Measurements from ENCODE around the gene PPFIA4. TPM values are rescaled to one million over a fixed set of nuclear protein-coding genes. Genes with fewer than 3 reads are reported as not detected.

PPFIA4 gene
- total RNA-seq, result 0.65 and 12.5 TPM in 2 replicates

DNA sequence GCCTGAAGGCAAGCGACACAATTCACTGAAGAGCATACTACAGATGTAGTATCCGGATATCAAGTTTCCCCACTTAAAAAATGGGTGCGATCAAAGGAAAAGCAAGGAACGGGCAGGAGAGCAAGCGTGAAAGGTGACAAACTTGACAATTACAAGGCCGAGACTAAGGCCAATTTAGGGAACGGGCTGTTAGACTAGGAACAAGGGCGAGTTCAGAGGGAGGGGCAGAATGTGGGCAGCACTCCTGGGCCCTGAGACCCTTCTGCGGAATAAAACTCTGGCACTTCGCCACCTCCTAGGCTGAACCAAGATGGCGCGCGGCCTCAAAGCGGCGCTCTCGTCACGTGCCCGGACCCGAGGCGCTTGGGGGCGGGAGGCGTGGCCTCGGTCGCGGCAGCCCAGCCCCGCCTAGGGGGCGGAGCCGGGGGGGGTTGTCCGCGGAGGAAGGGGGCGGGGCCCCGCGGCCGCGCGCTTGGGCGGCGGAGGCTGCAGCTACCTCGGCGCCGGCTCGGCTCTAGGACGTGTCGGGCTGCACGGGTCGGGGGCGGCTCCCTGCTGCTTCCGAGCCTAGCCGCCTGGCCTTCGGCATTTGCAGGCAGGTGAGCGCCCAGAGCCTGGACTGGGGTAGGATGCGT is at the start of gene PPFIA4:
Gene PPFIA4, plus strand, starts transcription at position 461 of the 635 bp plus-strand sequence. CDS start 12,518 bp downstream, outside the sequence.

DNA sequence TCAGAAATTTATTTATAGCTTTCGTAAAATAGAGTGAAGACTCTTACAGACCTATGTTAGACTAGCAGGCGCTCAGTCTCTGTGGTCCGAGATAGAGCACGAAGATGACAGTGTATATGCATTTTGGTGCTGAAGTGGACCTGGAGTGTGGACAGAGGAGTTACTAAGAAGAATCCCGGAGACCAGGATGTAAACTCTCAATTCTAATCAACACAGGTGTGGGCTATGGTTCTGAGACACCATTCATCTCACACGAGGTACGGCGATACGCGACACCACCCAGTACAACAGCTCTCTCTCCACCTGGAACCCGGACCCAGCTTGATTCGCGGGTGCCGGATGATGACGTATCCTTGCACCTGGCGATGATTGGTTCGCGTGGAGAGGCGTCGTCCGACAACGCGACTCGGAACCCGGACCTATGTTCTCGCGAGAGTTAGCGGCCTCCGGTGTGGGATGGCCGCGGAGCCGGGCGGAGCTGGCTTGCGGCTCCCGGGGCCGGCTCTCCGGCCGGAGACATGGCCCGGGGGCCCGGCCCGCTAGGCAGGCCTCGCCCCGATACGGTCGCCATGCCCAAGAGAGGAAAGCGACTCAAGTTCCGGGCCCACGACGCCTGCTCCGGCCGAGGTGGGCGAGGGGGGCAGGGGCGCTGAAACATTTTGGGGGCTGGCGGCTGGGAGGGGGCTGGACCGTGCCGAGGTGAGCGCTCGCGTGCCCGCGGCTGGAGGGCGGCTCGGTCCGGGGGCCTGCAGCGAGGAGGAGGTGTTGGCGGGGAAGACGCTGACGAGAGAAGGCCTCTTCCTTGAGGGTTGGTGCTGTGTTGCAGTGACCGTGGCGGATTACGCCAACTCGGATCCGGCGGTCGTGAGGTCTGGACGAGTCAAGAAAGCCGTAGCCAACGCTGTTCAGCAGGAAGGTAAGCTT is 19.1 kb upstream of the PPFIA4 start, which contains the start of gene TMEM183A:
Gene TMEM183A, plus strand, starts transcription at position 427 of the 924 bp plus-strand sequence. Its CDS starts 92 bp downstream, at position 519.

DNA sequence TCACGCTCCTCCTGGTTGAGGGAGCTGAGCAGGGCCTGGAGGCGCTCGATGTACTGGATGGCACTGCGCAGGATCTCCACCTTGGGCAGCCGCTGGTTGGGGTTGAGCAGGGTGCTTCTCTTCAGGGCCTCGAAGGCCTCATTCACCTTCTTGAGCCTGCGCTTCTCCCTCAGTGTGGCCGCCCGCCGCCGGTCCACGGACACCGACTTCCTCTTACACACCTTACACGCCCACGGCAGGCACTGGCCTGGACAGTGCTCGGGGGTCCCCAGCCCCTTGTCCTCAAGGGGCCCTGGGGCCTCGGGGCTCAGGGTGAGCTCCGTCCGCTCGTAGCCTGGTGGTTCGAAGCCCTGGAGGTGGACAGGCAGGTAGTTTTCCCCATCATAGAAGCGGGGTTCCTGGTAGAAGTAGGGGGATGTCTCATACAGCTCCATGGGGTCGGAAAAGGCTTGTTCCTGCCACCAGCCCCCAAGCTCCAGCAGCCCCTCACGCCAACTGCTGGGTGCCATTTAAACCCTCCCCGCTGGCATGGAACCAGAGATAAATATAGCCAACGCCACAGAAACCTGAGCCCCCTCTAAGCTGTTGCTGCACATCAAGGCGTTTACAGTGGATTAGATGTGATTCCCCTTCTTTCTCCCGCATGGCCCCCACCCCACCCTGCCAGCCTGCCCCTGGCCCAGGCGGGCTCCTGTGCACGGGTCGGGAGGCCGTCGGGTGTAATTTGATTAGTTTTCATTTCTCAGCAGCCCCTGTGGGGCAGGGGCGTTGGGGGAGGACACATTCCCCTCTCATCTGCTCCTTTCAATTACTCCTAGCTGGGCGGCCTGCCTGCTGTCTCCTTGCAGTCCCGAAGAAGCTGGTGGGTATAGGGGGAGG is 59.5 kb downstream of the PPFIA4 start, which contains the start of gene MYOG:
Gene MYOG, minus strand, starts transcription at position 485 of the 879 bp plus-strand sequence. Its CDS starts 51 bp downstream, at position 434.

GRCh38 chr1:203127666-203128430 is 101.6 kb downstream of the PPFIA4 start, which contains the start of gene ADORA1:
ADORA1 (plus strand) TSS chr1:203127726; CDS start chr1:203128842, 1,116 bp downstream.

Other genes starting within 250 kb of the PPFIA4 start
- gene KDM5B, start 218.1 kb upstream of the PPFIA4 start, total RNA-seq, result 48.2 and 93.4 TPM in 2 replicates
- 0.65 and 2.4 TPM in 2 replicates for gene PCAT6, start 215.5 kb upstream of the PPFIA4 start, total RNA-seq
- gene RABIF, start 137.3 kb upstream of the PPFIA4 start, total RNA-seq, result 4.2 and 5.9 TPM in 2 replicates
- 18.6 and 21.6 TPM in 2 replicates for gene KLHL12, start 99.3 kb upstream of the PPFIA4 start, total RNA-seq
- 60.5 and 64.0 TPM in 2 replicates for gene ADIPOR1, start 68.2 kb upstream of the PPFIA4 start, total RNA-seq
- 26.9 and 36.4 TPM in 2 replicates for gene CYB5R1, start 59.2 kb upstream of the PPFIA4 start, total RNA-seq
- gene TMEM183A, start 19.1 kb upstream of the PPFIA4 start, total RNA-seq, result 48.2 and 71.4 TPM in 2 replicates
- gene MYOG, start 59.5 kb downstream of the PPFIA4 start, total RNA-seq, result 22.8 TPM in 1 of 2 replicates, not detected in the other
- gene ADORA1, start 101.2 kb downstream of the PPFIA4 start, total RNA-seq, result 0.48 and 0.52 TPM in 2 replicates
- 8.5 TPM in 1 of 2 replicates, not detected in the other for gene MYBPH, start 149.3 kb downstream of the PPFIA4 start, total RNA-seq
- gene CHI3L1, start 160.2 kb downstream of the PPFIA4 start, total RNA-seq, result 1.8 TPM in 1 of 2 replicates, not detected in the other
- not detected in 2 replicates for gene CHIT1, start 203.2 kb downstream of the PPFIA4 start, total RNA-seq